Esophagus mucosa (tissue), 1 donor: Measurements from ENCODE around the gene RREB1. TPM values are rescaled to one million over a fixed set of nuclear protein-coding genes. Genes with fewer than 3 reads are reported as not detected.
A peak's percentile ranks its signal among the peaks of the same experiment; 100 is the strongest.

Experiments
- ATAC-seq: fragments of 200-7000 bp; cut with Tn5 transposase; one replicate; pipeline ENCODE4 v1.9.1; 2020
- total RNA-seq: library from RNA; stranded (reverse); gene quantifications from one replicate; pipeline ENCODE4 v1.2.4, GENCODE V29; 2023
- donor health status: DM: yes; HTN: yes; CAD: no.

The RREB1 gene
- total RNA-seq = 75.8 TPM

- peak; percentile 68 for ATAC-seq
Observed at GRCh38 chr6:7107578-7108195, at the start of gene RREB1. Gene RREB1, plus strand, starts transcription at chr6:7107961. Its CDS starts 73,951 bp downstream, at chr6:7181912.

- peak; percentile 97 for ATAC-seq
Observed at GRCh38 chr6:7058250-7058923, 49.4 kb upstream of the RREB1 start.

- ATAC-seq = peak; percentile 45
Observed at GRCh38 chr6:7060769-7061516, 46.8 kb upstream of the RREB1 start.

GRCh38 chr6:7062451-7063162 is 45.2 kb upstream of the RREB1 start:
- ATAC-seq = no peak

GRCh38 chr6:7067305-7067704 is 40.5 kb upstream of the RREB1 start:
- no peak for ATAC-seq

- no peak for ATAC-seq
Observed at GRCh38 chr6:7071405-7071804, 36.4 kb upstream of the RREB1 start.

GRCh38 chr6:7073082-7073820 is 34.5 kb upstream of the RREB1 start:
- peak; percentile 74 for ATAC-seq

- peak; percentile 63 for ATAC-seq
Observed at GRCh38 chr6:7073821-7074525, 33.8 kb upstream of the RREB1 start.

GRCh38 chr6:7074870-7075269 is 32.9 kb upstream of the RREB1 start:
- no peak for ATAC-seq

- ATAC-seq = no peak
Observed at GRCh38 chr6:7075341-7076000, 32.3 kb upstream of the RREB1 start.

GRCh38 chr6:7077856-7078255 is 29.9 kb upstream of the RREB1 start:
- no peak for ATAC-seq

- ATAC-seq = no peak
Observed at GRCh38 chr6:7078856-7079255, 28.9 kb upstream of the RREB1 start.

- no peak for ATAC-seq
Observed at GRCh38 chr6:7080311-7080710, 27.4 kb upstream of the RREB1 start.

GRCh38 chr6:7085911-7086310 is 21.9 kb upstream of the RREB1 start:
- ATAC-seq = peak; percentile 65

GRCh38 chr6:7086488-7086887 is 21.3 kb upstream of the RREB1 start:
- peak; percentile 80 for ATAC-seq

- ATAC-seq = no peak
Observed at GRCh38 chr6:7087066-7087465, 20.7 kb upstream of the RREB1 start.

GRCh38 chr6:7087491-7087979 is 20.2 kb upstream of the RREB1 start:
- peak; percentile 45 for ATAC-seq

GRCh38 chr6:7088076-7088742 is 19.6 kb upstream of the RREB1 start:
- ATAC-seq = no peak

- no peak for ATAC-seq
Observed at GRCh38 chr6:7098993-7099392, 8.8 kb upstream of the RREB1 start.

- no peak for ATAC-seq
Observed at GRCh38 chr6:7100072-7100752, 7.5 kb upstream of the RREB1 start.
